NT2/D1 (cell line): ENCODE measurements around the gene UBALD1.

Source experiments
- SUZ12 ChIP-seq: IDR thresholded peaks from 2 replicates; pipeline ENCODE4 v1.6.1; 2011; ENCODE audit not compliant: insufficient read length, insufficient read depth; ENCODE audit errors: extremely low read depth
- YY1 ChIP-seq: IDR thresholded peaks from 2 replicates; pipeline ENCODE4 v1.6.1; 2011; ENCODE audit not compliant: insufficient read length, insufficient read depth
- ZNF274 ChIP-seq: IDR thresholded peaks from 2 replicates; pipeline ENCODE4 v1.6.1; 2011; ENCODE audit warnings: mild to moderate bottlenecking, low read depth, low read length

- TF ChIP-seq ZNF274 (no peak), YY1 (no peak), SUZ12 (no peak)
Observed at GRCh38 chr16:4612977-4613635, 1.6 kb downstream of the UBALD1 start.
